ENCODE measurements around the gene PDF. TPM values are rescaled to one million over a fixed set of nuclear protein-coding genes. Genes with fewer than 3 reads are reported as not detected.

Gene PDF
- total RNA-seq, 2 experiments from 2014 or later = 37.8 to 54.8 TPM

DNA sequence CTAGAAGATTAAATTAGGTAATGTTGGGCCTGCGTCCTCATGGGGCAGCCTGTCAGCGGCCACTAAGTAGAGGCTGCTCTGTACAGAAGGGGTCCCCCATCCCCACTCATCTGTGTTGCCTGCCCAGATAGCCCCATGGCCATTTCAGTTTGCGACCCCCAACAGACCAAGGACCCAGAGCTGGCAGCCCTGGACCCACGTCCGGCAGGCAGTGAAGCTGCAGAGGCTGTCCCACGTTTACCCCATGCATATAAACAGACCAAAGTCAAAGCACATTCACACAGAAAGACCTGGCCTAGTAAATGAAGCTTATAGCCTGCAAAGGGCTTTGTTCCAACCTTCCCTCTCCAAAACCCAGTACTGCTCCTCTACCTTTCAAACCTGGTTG lies 4.6 kb downstream of the PDF start:
- DNase-seq (ENCODE audit: low spot score) = no peak
- BruUV-seq (replicated peaks) = no TSS peak
- peak overlapping the region; percentile 89 for H3K4me2 ChIP-seq (ENCODE audit: low read length)
- no peaks in the 10 kb centered on the region for H3K9me2 ChIP-seq (ENCODE audit: insufficient read depth, low read length)
- peaks cover 76% of the 10 kb centered on the region for H3K79me2 ChIP-seq (ENCODE audit: insufficient read depth, low read depth, low read length)
- TF ChIP-seq EZH2phosphoT487 (IDR thresholded peaks at IDR 0.05; ENCODE audit: borderline replicate concordance, low read depth, low read length) = no peak
- TF ChIP-seq, protein P1, sequence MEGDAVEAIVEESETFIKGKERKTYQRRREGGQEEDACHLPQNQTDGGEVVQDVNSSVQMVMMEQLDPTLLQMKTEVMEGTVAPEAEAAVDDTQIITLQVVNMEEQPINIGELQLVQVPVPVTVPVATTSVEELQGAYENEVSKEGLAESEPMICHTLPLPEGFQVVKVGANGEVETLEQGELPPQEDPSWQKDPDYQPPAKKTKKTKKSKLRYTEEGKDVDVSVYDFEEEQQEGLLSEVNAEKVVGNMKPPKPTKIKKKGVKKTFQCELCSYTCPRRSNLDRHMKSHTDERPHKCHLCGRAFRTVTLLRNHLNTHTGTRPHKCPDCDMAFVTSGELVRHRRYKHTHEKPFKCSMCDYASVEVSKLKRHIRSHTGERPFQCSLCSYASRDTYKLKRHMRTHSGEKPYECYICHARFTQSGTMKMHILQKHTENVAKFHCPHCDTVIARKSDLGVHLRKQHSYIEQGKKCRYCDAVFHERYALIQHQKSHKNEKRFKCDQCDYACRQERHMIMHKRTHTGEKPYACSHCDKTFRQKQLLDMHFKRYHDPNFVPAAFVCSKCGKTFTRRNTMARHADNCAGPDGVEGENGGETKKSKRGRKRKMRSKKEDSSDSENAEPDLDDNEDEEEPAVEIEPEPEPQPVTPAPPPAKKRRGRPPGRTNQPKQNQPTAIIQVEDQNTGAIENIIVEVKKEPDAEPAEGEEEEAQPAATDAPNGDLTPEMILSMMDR (conservative IDR thresholded peaks at IDR 0.05; ENCODE audit: low read length) = no peak
- H2AFZ ChIP-seq (ENCODE audit: low read length) = no peak overlapping the region
- peaks cover 45% of the 10 kb centered on the region for H4K20me1 ChIP-seq (ENCODE audit: insufficient read depth, low read length)
- no peaks in the 10 kb centered on the region for H3K9me3 ChIP-seq (ENCODE audit: low read length)
- peaks cover 39% of the 10 kb centered on the region for H3K4me1 ChIP-seq (ENCODE audit: insufficient read depth, low read length, poor library complexity, severe bottlenecking)
- peaks cover 88% of the 10 kb centered on the region for H3K36me3 ChIP-seq (ENCODE audit: insufficient read depth, low read length)
- no peak overlapping the region for H3K27ac ChIP-seq (ENCODE audit: low read depth, low read length, poor library complexity, severe bottlenecking)
- intact Hi-C loops (cut with micrococcal nuclease; ENCODE audit: unreplicated experiment) = no loop called here
- ChIA-PET CTCF (ENCODE audit: unreplicated experiment) (no interaction called here), POLR2A (interaction anchor here (0.7 to 1.8 kb wide), 3 partner anchors 14 to 59 kb away, joined by 3 to 8 read pairs (median 4); partner anchors contain the start of gene NIP7)
- H3K4me3 ChIP-seq (ENCODE audit: low read depth, low read length, poor library complexity, severe bottlenecking) = peak overlapping the region; percentile 75

DNA sequence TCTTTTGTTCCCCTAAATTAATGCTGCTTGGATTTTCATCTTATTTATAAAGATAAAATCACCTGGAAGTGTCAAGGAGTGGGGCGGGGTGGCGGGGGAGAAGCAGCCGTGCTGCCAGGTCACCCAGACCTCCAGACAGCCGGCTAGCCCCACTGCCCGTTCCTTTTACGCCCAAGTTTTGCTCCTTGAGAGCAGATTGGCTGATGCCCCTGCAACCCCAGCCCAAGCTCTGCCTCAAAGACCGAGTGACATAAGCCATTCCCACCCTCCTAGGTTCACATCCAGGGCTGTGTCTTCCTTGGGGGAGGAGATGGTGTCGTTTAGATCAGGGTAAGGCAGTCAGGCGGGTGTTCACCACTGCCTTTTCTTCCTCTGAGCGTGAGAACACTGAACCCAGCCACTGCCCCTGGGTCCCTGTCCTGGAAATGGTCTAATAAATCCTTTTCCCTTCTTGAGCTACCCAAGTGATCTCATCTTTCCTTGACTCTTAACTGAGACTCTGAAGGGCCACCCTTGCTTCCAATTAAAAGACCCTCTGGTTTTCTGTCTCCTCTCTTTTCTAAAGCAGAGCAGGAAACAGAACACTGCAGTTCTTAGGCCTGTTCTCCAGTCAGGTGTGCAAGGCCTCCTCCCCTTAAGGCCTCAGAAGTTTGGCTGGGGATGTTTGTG lies 5.7 kb downstream of the PDF start:
- no peak for DNase-seq (ENCODE audit: low spot score)
- TF ChIP-seq, protein P1 (conservative IDR thresholded peaks at IDR 0.05; ENCODE audit: low read length) = no peak
- no peak for TF ChIP-seq EZH2phosphoT487 (IDR thresholded peaks at IDR 0.05; ENCODE audit: borderline replicate concordance, low read depth, low read length)
- peaks cover 71% of the 10 kb centered on the region for H3K79me2 ChIP-seq (ENCODE audit: insufficient read depth, low read depth, low read length)
- H2AFZ ChIP-seq (ENCODE audit: low read length) = no peak overlapping the region
- BruUV-seq (replicated peaks) = TSS peak; percentile 76
- H3K4me3 ChIP-seq (ENCODE audit: low read depth, low read length, poor library complexity, severe bottlenecking) = no peak overlapping the region
- H3K27ac ChIP-seq (ENCODE audit: low read depth, low read length, poor library complexity, severe bottlenecking) = no peak overlapping the region
- H3K36me3 ChIP-seq (ENCODE audit: insufficient read depth, low read length) = peaks cover 98% of the 10 kb centered on the region
- H3K9me2 ChIP-seq (ENCODE audit: insufficient read depth, low read length) = no peaks in the 10 kb centered on the region
- intact Hi-C loops (cut with micrococcal nuclease; ENCODE audit: unreplicated experiment) = no loop called here
- H4K20me1 ChIP-seq (ENCODE audit: insufficient read depth, low read length) = peaks cover 44% of the 10 kb centered on the region
- no peaks in the 10 kb centered on the region for H3K9me3 ChIP-seq (ENCODE audit: low read length)
- H3K4me1 ChIP-seq (ENCODE audit: insufficient read depth, low read length, poor library complexity, severe bottlenecking) = peaks cover 39% of the 10 kb centered on the region
- CTCF ChIA-PET (ENCODE audit: unreplicated experiment) = no interaction called here
- POLR2A ChIA-PET = interaction anchor here (0.7 kb wide), 1 partner anchor 22 kb away, joined by 3 read pairs; no protein-coding TSS in a partner anchor
- H3K4me2 ChIP-seq (ENCODE audit: low read length) = no peak overlapping the region; the same call in 1 of the 2 replicates

DNA sequence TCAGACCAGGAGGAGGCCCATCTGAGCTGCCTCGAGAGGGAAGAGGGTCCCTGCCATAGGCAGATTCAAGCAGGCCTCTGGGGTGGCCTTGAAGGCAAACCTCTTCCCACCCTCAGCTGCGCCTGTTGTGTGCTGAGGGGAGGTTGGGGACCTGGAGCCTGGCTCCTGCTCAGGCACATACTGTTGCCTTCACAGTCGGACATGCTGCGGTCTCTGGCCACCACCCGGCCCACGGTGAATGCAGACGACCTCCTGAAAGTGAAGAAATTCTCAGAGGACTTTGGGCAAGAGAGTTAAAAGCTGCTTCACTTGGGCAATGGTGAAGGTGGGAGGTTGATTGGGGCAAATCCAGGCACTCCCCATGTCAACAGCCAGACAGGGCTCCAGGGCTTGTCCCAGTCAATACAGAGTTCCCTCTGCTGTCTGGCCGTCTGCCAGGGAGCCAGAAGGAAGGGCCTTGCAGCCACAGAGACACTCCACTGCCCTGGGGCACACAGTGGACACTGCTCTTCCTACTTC lies 6.3 kb downstream of the PDF start:
- intact Hi-C loops (cut with micrococcal nuclease; ENCODE audit: unreplicated experiment) = no loop called here
- peaks cover 98% of the 10 kb centered on the region for H3K36me3 ChIP-seq (ENCODE audit: insufficient read depth, low read length)

More for the DNA sequence above, 6.3 kb downstream of the PDF start:
- Histone ChIP-seq H3K4me2 (ENCODE audit: low read length) (no peak overlapping the region), H4K20me1 (ENCODE audit: insufficient read depth, low read length) (peaks cover 38% of the 10 kb centered on the region), H3K4me3 (ENCODE audit: low read depth, low read length, poor library complexity, severe bottlenecking) (no peak overlapping the region), H3K27ac (ENCODE audit: low read depth, low read length, poor library complexity, severe bottlenecking) (no peak overlapping the region), H3K9me3 (ENCODE audit: low read length) (no peaks in the 10 kb centered on the region), H2AFZ (ENCODE audit: low read length) (no peak overlapping the region), H3K4me1 (ENCODE audit: insufficient read depth, low read length, poor library complexity, severe bottlenecking) (peaks cover 36% of the 10 kb centered on the region), H3K9me2 (ENCODE audit: insufficient read depth, low read length) (no peaks in the 10 kb centered on the region), H3K79me2 (ENCODE audit: insufficient read depth, low read depth, low read length) (peaks cover 64% of the 10 kb centered on the region)
- no peak for DNase-seq (ENCODE audit: low spot score)
- POLR2A ChIA-PET = interaction anchor here (0.6 kb wide), 1 partner anchor 66 kb away, joined by 5 read pairs; no protein-coding TSS in a partner anchor
- no TSS peak for BruUV-seq (replicated peaks)
- TF ChIP-seq, protein P1 (conservative IDR thresholded peaks at IDR 0.05; ENCODE audit: low read length) = no peak
- no peak for TF ChIP-seq EZH2phosphoT487 (IDR thresholded peaks at IDR 0.05; ENCODE audit: borderline replicate concordance, low read depth, low read length)
- CTCF ChIA-PET (ENCODE audit: unreplicated experiment) = no interaction called here

Measured in OCI-LY7 (cell line).